OCI-LY1 (cell line): ENCODE measurements around the gene SARM1.

Experiments
- EZH2 ChIP-seq: fragments of 200-600 bp; sonication (generic), shearing (Covaris generic); IDR thresholded peaks from 2 replicates; pipeline ENCODE4 v1.8.0; 2017; ENCODE audit warnings: borderline replicate concordance, mixed run types, mild to moderate bottlenecking, antibody characterized with exemption, low read length, moderate library complexity, mixed read lengths
- TF ChIP-seq, protein P1 (sequence below): fragments of 200-600 bp; sonication (generic), shearing (Covaris generic); IDR thresholded peaks from 2 replicates; pipeline ENCODE4 v1.5.1; 2017; ENCODE audit warnings: mild to moderate bottlenecking, antibody characterized with exemption, low read length, moderate library complexity, mixed read lengths

DNA sequence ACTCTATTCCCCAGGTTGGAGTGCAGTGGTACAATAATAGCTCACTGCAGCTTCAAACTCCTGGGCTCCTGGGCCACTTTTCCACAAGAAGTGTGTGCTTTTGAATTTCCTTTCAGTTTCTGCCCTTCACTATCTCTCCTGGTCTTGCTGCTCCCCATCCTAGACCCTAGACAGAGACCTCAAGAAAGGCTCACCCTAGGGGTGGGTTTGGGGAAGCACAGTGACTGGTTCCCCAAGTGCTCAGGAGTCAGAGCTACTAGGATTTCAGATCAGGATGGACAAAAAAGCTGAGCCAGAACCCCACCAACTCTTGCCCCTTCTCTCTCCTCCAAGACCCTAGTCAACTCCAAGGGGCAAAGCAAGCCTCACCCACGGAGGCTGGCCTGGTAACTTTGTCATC lies 4.9 kb upstream of the SARM1 start:
- TF ChIP-seq, protein P1, sequence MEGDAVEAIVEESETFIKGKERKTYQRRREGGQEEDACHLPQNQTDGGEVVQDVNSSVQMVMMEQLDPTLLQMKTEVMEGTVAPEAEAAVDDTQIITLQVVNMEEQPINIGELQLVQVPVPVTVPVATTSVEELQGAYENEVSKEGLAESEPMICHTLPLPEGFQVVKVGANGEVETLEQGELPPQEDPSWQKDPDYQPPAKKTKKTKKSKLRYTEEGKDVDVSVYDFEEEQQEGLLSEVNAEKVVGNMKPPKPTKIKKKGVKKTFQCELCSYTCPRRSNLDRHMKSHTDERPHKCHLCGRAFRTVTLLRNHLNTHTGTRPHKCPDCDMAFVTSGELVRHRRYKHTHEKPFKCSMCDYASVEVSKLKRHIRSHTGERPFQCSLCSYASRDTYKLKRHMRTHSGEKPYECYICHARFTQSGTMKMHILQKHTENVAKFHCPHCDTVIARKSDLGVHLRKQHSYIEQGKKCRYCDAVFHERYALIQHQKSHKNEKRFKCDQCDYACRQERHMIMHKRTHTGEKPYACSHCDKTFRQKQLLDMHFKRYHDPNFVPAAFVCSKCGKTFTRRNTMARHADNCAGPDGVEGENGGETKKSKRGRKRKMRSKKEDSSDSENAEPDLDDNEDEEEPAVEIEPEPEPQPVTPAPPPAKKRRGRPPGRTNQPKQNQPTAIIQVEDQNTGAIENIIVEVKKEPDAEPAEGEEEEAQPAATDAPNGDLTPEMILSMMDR = no peak
- no peak for TF ChIP-seq EZH2
